Peyer's patch (tissue), 4 donors: ENCODE data around the gene TMEM38A.

Experiments used
- CTCF ChIP-seq, 6 experiments: fragments of 450-650 bp in 4 of 6; fragments of 200-600 bp in 2 of 6; sonication (generic) in 1 of 6; IDR thresholded peaks; one replicate each; pipeline ENCODE4 v1.5.1; 2017 to 2019; ENCODE audit warnings: antibody characterized with exemption in 6 of 6, mild to moderate bottlenecking in 3 of 6, moderate library complexity in 1 of 6
- POLR2A ChIP-seq, 2 donors: fragments of 450-650 bp; IDR thresholded peaks; one replicate each; pipeline ENCODE4 v1.5.1; 2017; ENCODE audit warnings: antibody characterized with exemption in 2 of 2, mild to moderate bottlenecking in 2 of 2, moderate library complexity in 2 of 2

GRCh38 chr19:16678498-16678897, 17.6 kb downstream of the TMEM38A start:
- no peak for TF ChIP-seq CTCF (IDR thresholded peaks at IDR 0.05)
- no peak for TF ChIP-seq POLR2A (IDR thresholded peaks at IDR 0.05)
